Measurements from ENCODE around the gene MATN4. TPM values are rescaled to one million over a fixed set of nuclear protein-coding genes. Genes with fewer than 3 reads are reported as not detected.

MATN4 gene
- total RNA-seq, 1 donor from 2014 or later, result not detected

DNA sequence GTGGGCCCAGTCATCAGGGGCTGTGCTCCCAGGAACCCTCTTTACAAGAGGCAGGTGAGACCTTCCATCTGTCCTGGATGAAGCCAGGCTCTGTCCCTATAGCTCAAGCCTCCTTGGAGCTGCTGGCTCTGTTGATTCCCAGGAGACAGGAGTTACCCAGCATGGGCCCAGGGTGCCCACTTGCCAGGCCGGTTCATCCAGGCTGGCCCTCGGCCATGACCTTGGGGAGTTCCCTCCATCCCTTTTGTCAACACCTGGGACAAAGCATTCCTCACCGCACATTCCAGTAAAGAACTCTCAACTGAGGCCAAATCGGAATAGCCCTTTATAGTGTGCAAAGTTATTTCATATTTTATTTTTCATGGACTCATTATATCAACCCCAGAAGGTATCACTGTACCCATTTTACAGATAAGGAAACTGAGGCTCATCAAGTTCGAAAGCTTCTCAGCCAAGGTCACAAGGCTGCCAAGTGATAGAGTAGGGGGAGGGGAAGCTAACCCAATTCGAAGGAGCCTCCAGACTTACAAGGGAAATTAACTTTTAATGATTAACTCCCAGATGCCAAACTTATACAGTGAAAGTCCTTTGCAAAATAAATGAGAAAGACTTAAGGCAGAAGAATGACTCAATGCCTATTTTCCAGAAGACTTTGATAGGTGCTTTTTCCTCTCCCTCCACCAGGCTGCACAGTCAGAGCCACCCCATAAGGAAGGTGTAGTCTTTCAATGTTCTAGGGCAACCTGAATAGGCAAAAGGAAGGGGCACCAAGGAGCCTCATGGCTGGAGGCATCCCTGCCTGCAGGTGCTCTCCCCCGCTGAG, 21.6 kb upstream of the MATN4 start:
- TF ChIP-seq, protein P1, sequence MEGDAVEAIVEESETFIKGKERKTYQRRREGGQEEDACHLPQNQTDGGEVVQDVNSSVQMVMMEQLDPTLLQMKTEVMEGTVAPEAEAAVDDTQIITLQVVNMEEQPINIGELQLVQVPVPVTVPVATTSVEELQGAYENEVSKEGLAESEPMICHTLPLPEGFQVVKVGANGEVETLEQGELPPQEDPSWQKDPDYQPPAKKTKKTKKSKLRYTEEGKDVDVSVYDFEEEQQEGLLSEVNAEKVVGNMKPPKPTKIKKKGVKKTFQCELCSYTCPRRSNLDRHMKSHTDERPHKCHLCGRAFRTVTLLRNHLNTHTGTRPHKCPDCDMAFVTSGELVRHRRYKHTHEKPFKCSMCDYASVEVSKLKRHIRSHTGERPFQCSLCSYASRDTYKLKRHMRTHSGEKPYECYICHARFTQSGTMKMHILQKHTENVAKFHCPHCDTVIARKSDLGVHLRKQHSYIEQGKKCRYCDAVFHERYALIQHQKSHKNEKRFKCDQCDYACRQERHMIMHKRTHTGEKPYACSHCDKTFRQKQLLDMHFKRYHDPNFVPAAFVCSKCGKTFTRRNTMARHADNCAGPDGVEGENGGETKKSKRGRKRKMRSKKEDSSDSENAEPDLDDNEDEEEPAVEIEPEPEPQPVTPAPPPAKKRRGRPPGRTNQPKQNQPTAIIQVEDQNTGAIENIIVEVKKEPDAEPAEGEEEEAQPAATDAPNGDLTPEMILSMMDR (IDR thresholded peaks at IDR 0.05; ENCODE audit: insufficient read depth, low read length, poor library complexity, severe bottlenecking), result no peak
- Histone ChIP-seq H3K4me3 (ENCODE audit: low read depth, low read length) (no peak overlapping the region), H3K36me3 (ENCODE audit: control insufficient read depth, insufficient read depth, low read length) (peaks cover 3% of the 10 kb centered on the region), H3K27me3 (ENCODE audit: control insufficient read depth, insufficient read depth, low read length) (no peaks in the 10 kb centered on the region)
- no peak for DNase-seq (ENCODE audit: low read depth)

GRCh38 chr20:45328451-45328850, 20.4 kb upstream of the MATN4 start:
- Histone ChIP-seq H3K4me3 (ENCODE audit: low read depth, low read length) (no peak overlapping the region), H3K27me3 (ENCODE audit: control insufficient read depth, insufficient read depth, low read length) (no peaks in the 10 kb centered on the region), H3K36me3 (ENCODE audit: control insufficient read depth, insufficient read depth, low read length) (peaks cover 3% of the 10 kb centered on the region)
- TF ChIP-seq, protein P1 (IDR thresholded peaks at IDR 0.05; ENCODE audit: insufficient read depth, low read length, poor library complexity, severe bottlenecking), result no peak
- DNase-seq (ENCODE audit: low read depth), result no peak

DNA sequence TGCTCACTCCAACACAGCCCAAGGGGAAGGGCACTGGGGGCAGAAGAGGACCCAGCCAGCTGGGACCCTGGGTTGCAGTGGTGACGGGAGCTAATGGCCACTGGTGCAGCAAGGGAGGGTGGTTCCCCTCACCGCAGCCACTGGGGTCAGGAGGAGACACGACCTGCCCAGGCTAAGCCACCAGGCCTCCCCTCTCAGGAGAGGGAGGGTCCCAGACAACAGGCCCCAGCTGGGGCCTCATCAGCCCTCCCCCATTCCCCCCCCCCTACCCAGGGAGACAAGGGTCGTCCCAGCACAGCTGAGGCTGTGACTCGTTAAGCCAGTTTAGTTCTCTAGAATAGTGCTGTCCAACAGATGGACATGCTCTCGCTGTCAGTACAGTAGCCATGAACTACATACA, 17.3 kb upstream of the MATN4 start:
- Histone ChIP-seq H3K36me3 (ENCODE audit: control insufficient read depth, insufficient read depth, low read length) (no peaks in the 10 kb centered on the region), H3K4me3 (ENCODE audit: low read depth, low read length) (no peak overlapping the region), H3K27me3 (ENCODE audit: control insufficient read depth, insufficient read depth, low read length) (no peaks in the 10 kb centered on the region)
- TF ChIP-seq, protein P1 (IDR thresholded peaks at IDR 0.05; ENCODE audit: insufficient read depth, low read length, poor library complexity, severe bottlenecking), result no peak
- no peak for DNase-seq (ENCODE audit: low read depth)

DNA sequence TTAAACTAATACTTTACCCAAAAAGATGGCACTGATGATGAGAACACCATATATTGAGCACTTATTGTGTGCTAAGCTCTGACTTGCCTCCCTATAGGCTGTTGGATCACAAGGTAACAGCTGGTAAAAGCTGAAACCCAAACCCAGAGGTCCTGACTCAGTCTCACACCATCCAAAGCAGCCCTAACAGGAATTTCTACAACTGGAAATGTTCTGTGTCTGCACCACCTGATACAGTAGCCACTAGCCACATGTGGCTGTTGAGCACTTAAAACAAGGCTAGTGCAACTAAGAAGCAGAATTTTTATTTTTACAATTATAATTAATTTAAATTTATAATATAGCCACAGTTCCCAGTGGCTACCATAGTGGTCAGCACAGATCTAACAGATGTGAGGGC, 15.6 kb upstream of the MATN4 start:
- H3K36me3 ChIP-seq (ENCODE audit: control insufficient read depth, insufficient read depth, low read length), result no peaks in the 10 kb centered on the region
- H3K4me3 ChIP-seq (ENCODE audit: low read depth, low read length), result no peak overlapping the region
- DNase-seq (ENCODE audit: low read depth), result no peak
- TF ChIP-seq, protein P1 (IDR thresholded peaks at IDR 0.05; ENCODE audit: insufficient read depth, low read length, poor library complexity, severe bottlenecking), result no peak
- H3K27me3 ChIP-seq (ENCODE audit: control insufficient read depth, insufficient read depth, low read length), result no peaks in the 10 kb centered on the region

DNA sequence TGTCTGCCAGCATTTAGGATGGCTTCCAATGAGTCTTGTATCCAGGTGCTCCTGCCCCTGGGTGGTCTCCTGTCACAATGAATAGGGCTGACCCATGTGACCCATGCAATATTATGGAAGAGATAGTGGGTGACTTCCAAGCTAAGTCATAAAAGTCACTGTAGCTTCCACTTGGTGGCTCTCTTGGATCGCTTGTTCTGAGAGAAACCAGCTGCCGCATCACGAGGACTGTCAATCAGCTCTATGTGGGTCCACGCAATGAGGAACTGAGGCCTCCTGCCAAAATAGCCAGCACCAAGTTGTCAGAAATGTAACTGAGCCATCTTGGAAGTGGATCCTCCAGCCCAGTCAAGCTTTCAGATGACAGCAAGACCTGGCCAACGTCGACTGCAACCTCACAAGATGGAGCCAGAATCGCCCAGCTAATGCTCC, 14.9 kb upstream of the MATN4 start:
- TF ChIP-seq, protein P1 (IDR thresholded peaks at IDR 0.05; ENCODE audit: insufficient read depth, low read length, poor library complexity, severe bottlenecking), result no peak
- no peaks in the 10 kb centered on the region for H3K36me3 ChIP-seq (ENCODE audit: control insufficient read depth, insufficient read depth, low read length)
- no peak for DNase-seq (ENCODE audit: low read depth)
- no peaks in the 10 kb centered on the region for H3K27me3 ChIP-seq (ENCODE audit: control insufficient read depth, insufficient read depth, low read length)
- no peak overlapping the region for H3K4me3 ChIP-seq (ENCODE audit: low read depth, low read length)
